Upper lobe of left lung (tissue), 6 donors: ENCODE measurements around the gene USP54. TPM values are rescaled to one million over a fixed set of nuclear protein-coding genes. Genes with fewer than 3 reads are reported as not detected.

Experiments used
- ATAC-seq, 2 donors: fragments of 200-7000 bp; cut with Tn5 transposase; one replicate each; pipeline ENCODE4 v1.9.1; 2022; ENCODE audit warnings: mild to moderate bottlenecking in 2 of 2, moderate library complexity in 2 of 2; ENCODE audit not compliant: low FRiP score in 2 of 2
- DNase-seq, 2 donors: peaks; one replicate each; pipeline ENCODE4 v3.0.0-alpha.2; 2019 to 2020
- H3K27ac ChIP-seq, 4 donors: fragments of 200-600 bp; sonication (generic); one replicate each; pipeline ENCODE4 v1.5.1; 2016 to 2019
- H3K27me3 ChIP-seq, 4 donors: fragments of 200-600 bp; sonication (generic); one replicate each; pipeline ENCODE4 v1.5.1; 2017 to 2019
- H3K36me3 ChIP-seq, 4 donors: fragments of 200-600 bp; sonication (generic); one replicate each; pipeline ENCODE4 v1.5.1; 2016 to 2019
- H3K4me1 ChIP-seq, 4 donors: fragments of 200-600 bp; sonication (generic); one replicate each; pipeline ENCODE4 v1.5.1; 2018 to 2019
- H3K4me3 ChIP-seq, 4 donors: fragments of 200-600 bp; sonication (generic); one replicate each; pipeline ENCODE4 v1.5.1; 2017 to 2019; ENCODE audit warnings: mild to moderate bottlenecking in 2 of 4, moderate library complexity in 1 of 4
- H3K9me3 ChIP-seq, 4 donors: fragments of 200-600 bp; sonication (generic); one replicate each; pipeline ENCODE4 v1.5.1; 2018 to 2019
- EP300 ChIP-seq, 4 donors: sonication (generic); formaldehyde crosslinking; IDR thresholded peaks; one replicate each; pipeline ENCODE4 v1.5.1; 2017; ENCODE audit warnings: antibody characterized with exemption in 4 of 4, control low read depth in 2 of 4
- POLR2A ChIP-seq, 4 donors: fragments of 450-650 bp; IDR thresholded peaks; one replicate each; pipeline ENCODE4 v1.5.1; 2016 to 2017; ENCODE audit warnings: antibody characterized with exemption in 4 of 4, mild to moderate bottlenecking in 2 of 4
- POLR2AphosphoS5 ChIP-seq, 2 donors: sonication (generic); formaldehyde crosslinking; IDR thresholded peaks; one replicate each; pipeline ENCODE4 v1.5.1; 2017; ENCODE audit warnings: antibody characterized with exemption in 2 of 2
- WGBS, 2 donors: methylation state at CpG; one replicate each; pipeline ENCODE4 v1.1.5; 2017 to 2018; 5-methylcytosine and 5-hydroxymethylcytosine counted together
- total RNA-seq, 6 donors: library from RNA; depleted of rRNA in 4 of 6; stranded (reverse); fragments of >200 nt in 4 of 6; gene quantifications; one replicate each; pipeline versions ENCODE4 v1.1.0 to v1.2.1, GENCODE V29; 2016 to 2021
- TF ChIP-seq, protein P1 (sequence below), 6 experiments: fragments of 450-650 bp in 4 of 6; fragments of 200-600 bp in 2 of 6; sonication (generic) in 2 of 6; IDR thresholded peaks; one replicate each; pipeline ENCODE4 v1.5.1; 2016 to 2019; ENCODE audit warnings: antibody characterized with exemption in 6 of 6
- donor health status: DM: no; HTN: no; CAD: no; lungs with moderate emphysema.
- donor health status: DM: no; HTN: yes; CAD: no; lungs with severe emphysema.

Gene USP54
- total RNA-seq, 6 donors from 2014 or later, result 67.9 to 188 (median 120) TPM

GRCh38 chr10:73471226-73471625 is 119.9 kb downstream of the USP54 start:
- TF ChIP-seq, protein P1, sequence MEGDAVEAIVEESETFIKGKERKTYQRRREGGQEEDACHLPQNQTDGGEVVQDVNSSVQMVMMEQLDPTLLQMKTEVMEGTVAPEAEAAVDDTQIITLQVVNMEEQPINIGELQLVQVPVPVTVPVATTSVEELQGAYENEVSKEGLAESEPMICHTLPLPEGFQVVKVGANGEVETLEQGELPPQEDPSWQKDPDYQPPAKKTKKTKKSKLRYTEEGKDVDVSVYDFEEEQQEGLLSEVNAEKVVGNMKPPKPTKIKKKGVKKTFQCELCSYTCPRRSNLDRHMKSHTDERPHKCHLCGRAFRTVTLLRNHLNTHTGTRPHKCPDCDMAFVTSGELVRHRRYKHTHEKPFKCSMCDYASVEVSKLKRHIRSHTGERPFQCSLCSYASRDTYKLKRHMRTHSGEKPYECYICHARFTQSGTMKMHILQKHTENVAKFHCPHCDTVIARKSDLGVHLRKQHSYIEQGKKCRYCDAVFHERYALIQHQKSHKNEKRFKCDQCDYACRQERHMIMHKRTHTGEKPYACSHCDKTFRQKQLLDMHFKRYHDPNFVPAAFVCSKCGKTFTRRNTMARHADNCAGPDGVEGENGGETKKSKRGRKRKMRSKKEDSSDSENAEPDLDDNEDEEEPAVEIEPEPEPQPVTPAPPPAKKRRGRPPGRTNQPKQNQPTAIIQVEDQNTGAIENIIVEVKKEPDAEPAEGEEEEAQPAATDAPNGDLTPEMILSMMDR (IDR thresholded peaks at IDR 0.05), result no peak
- no peak for TF ChIP-seq EP300 (IDR thresholded peaks at IDR 0.05)
- no peak for TF ChIP-seq POLR2AphosphoS5 (IDR thresholded peaks at IDR 0.05)
- no peak for TF ChIP-seq POLR2A (IDR thresholded peaks at IDR 0.05)
- DNase-seq, result no peak

DNA sequence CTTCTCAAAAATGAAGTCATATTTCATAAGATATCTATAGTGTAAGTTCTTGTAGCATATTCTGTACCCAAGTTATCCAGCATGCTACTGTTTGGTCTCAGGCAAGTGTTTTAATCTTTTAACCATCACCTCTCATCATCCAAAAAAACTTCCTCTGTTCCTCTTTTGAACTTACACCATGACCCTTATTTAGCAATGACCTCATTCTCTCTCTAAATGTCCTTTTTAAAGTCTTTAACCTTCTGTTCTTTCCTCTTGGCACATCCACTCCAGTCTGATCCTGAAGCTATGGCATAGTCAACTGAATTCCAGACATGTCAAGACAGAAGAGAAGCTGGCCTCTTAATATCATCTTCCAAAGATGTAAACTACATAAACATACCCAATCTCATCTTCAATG is 121.6 kb downstream of the USP54 start:
- Histone ChIP-seq H3K9me3 (no peaks in the 10 kb centered on the region), H3K36me3 (peaks cover 0 to 98% (median 38%) of the 10 kb centered on the region in 4 donors), H3K4me1 (peaks cover 0 to 9% (median 0%) of the 10 kb centered on the region in 4 donors), H3K27me3 (no peaks in the 10 kb centered on the region), H3K4me3 (no peak overlapping the region), H3K27ac (no peak overlapping the region)
- ATAC-seq, result no peak
- TF ChIP-seq POLR2A (IDR thresholded peaks at IDR 0.05) (no peak), EP300 (IDR thresholded peaks at IDR 0.05) (no peak), POLR2AphosphoS5 (IDR thresholded peaks at IDR 0.05) (no peak)
- TF ChIP-seq, protein P1 (IDR thresholded peaks at IDR 0.05), result no peak
- no peak for DNase-seq

More at GRCh38 chr10:73471226-73471625, 119.9 kb downstream of the USP54 start:
- Histone ChIP-seq H3K27ac (no peak overlapping the region), H3K27me3 (no peaks in the 10 kb centered on the region), H3K4me1 (peaks cover 0 to 9% (median 0%) of the 10 kb centered on the region in 4 donors), H3K9me3 (no peaks in the 10 kb centered on the region), H3K4me3 (no peak overlapping the region), H3K36me3 (peaks cover 0 to 98% (median 42%) of the 10 kb centered on the region in 4 donors)
- WGBS, 2 donors, result 60 to 61% methylated on average over 3 of the region's 3 CpGs
- ATAC-seq, result no peak

DNA sequence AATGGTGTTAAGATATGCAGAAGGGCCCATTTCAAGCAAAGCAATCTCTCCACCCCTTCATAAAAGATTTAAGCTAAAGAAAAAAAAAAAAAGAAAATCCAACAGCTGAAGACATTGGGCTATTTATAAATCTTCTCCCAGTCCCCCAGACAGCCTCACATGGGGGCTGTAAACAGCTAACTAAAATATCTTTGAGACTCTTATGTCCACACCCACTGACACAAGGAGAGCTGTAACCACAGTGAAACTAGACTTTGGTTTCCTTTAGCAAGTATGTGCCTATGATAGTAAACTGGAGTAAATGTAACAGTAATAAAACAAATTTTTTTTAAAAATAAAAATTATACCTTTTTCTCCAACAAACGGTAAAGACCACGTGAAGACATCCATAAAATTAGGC is 123.9 kb downstream of the USP54 start:
- no peak for DNase-seq
- WGBS, 2 donors, result 84 to 89% methylated on average over 2 of the region's 2 CpGs
- H3K36me3 ChIP-seq, result peaks cover 0 to 87% (median 34%) of the 10 kb centered on the region in 4 donors
- H3K27me3 ChIP-seq, result no peaks in the 10 kb centered on the region
- no peak overlapping the region for H3K4me3 ChIP-seq
- TF ChIP-seq POLR2AphosphoS5 (IDR thresholded peaks at IDR 0.05) (no peak), EP300 (IDR thresholded peaks at IDR 0.05) (no peak), POLR2A (IDR thresholded peaks at IDR 0.05) (no peak)
- TF ChIP-seq, protein P1 (IDR thresholded peaks at IDR 0.05), result no peak
- H3K4me1 ChIP-seq, result peaks cover 0 to 9% (median 0%) of the 10 kb centered on the region in 4 donors
- no peak for ATAC-seq
- no peak overlapping the region for H3K27ac ChIP-seq
- no peaks in the 10 kb centered on the region for H3K9me3 ChIP-seq

DNA sequence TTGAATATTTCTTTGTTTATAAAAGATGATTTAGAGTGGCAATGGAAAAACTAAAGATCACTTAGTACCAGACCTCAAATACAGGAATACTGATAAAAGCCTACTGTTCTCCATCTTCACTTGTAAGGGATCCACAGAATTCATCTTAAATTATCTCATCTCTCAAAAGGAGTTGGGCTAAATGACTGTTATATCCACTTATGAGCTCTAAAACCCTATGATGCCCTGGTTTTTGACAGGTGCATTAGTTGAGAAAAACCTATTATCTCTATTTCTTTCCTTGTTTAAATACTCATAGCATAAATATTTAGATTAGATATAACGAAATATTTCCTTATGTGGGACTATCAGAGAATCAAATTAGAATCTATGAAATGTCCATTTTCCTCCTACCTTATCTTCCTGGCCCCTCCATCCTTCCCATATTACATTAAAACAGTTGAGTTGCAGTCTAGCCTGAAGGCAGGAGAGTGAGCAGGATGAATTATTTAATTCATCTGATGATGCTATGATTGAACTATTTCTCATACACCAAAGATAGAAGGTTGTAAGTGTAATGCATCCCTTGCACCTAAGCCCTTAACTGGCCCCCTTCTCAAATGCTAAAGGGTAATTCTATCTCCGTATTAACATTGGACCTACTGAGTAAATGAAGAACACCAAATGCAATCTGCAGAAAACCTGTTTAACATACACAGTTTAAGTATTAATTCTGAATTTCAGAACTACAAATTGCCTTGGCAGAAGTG is 125.0 kb downstream of the USP54 start:
- peaks cover 0 to 9% (median 0%) of the 10 kb centered on the region in 4 donors for H3K4me1 ChIP-seq
- TF ChIP-seq POLR2A (IDR thresholded peaks at IDR 0.05) (no peak), POLR2AphosphoS5 (IDR thresholded peaks at IDR 0.05) (no peak), EP300 (IDR thresholded peaks at IDR 0.05) (no peak)
- TF ChIP-seq, protein P1 (IDR thresholded peaks at IDR 0.05), result no peak
- DNase-seq (no peak), ATAC-seq (no peak)
- H3K36me3 ChIP-seq, result peaks cover 0 to 76% (median 34%) of the 10 kb centered on the region in 4 donors
- no peak overlapping the region for H3K27ac ChIP-seq
- 80 to 81% methylated on average over 2 of the region's 2 CpGs for WGBS, 2 donors
- no peak overlapping the region for H3K4me3 ChIP-seq
- no peaks in the 10 kb centered on the region for H3K9me3 ChIP-seq
- H3K27me3 ChIP-seq, result no peaks in the 10 kb centered on the region

DNA sequence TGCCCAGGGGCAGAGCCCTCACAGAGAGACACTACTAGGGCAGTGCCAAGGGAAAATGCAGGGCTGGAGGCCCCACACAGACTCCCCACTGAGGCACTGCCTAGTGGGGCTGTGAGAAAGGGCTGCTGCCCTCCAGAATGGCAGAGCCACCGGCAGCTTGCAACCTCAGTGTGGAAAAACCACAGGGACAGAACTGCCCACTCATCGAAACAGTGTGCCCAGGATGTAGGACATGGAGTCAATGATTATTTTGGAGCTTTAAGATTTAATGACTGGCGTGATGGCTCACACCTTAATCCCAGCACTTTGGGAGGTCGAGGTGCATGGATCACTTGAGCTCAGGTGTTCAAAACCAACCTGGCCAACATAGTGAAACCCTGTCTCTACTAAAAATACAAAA is 130.2 kb downstream of the USP54 start:
- TF ChIP-seq, protein P1 (IDR thresholded peaks at IDR 0.05), result no peak

More for the DNA sequence above, 130.2 kb downstream of the USP54 start:
- Histone ChIP-seq H3K4me1 (no peaks in the 10 kb centered on the region), H3K27ac (no peak overlapping the region), H3K36me3 (peaks cover 0 to 43% (median 16%) of the 10 kb centered on the region in 4 donors), H3K9me3 (no peaks in the 10 kb centered on the region), H3K27me3 (no peaks in the 10 kb centered on the region), H3K4me3 (no peak overlapping the region)
- ATAC-seq (no peak), DNase-seq (no peak)
- 94 to 100% methylated on average over 4 of the region's 4 CpGs for WGBS, 2 donors
